Lung (tissue), 12 donors: ENCODE data around the gene CERK. TPM values are rescaled to one million over a fixed set of nuclear protein-coding genes. Genes with fewer than 3 reads are reported as not detected.
A peak's percentile ranks its signal among the peaks of the same experiment; 100 is the strongest.

Source experiments
- ATAC-seq: fragments of 200-7000 bp; cut with Tn5 transposase; one replicate; pipeline ENCODE4 v1.9.1; 2020; ENCODE audit warnings: moderate number of reproducible peaks; ENCODE audit not compliant: insufficient read depth, low FRiP score
- DNase-seq, 3 donors: peaks; one replicate each; pipeline ENCODE4 v3.0.0-alpha.2; 2013 to 2017
- H3K27ac ChIP-seq, 2 donors: one replicate each; pipeline ENCODE4 v1.5.1; 2013; ENCODE audit warnings: mild to moderate bottlenecking in 2 of 2, moderate library complexity in 2 of 2, control low read depth in 1 of 2, inconsistent platforms in 1 of 2, low read depth in 1 of 2, low read length in 1 of 2
- H3K27me3 ChIP-seq, 3 donors: one replicate each; pipeline ENCODE4 v1.5.1; 2013; ENCODE audit warnings: low read length in 2 of 3; ENCODE audit not compliant: control insufficient read depth in 3 of 3, insufficient read depth in 3 of 3
- H3K36me3 ChIP-seq, 4 donors: one replicate each; pipeline ENCODE4 v1.5.1; 2013; ENCODE audit warnings: low read length in 4 of 4, mild to moderate bottlenecking in 1 of 4, moderate library complexity in 1 of 4; ENCODE audit not compliant: control insufficient read depth in 4 of 4, insufficient read depth in 4 of 4
- H3K4me1 ChIP-seq, 5 donors: one replicate each; pipeline ENCODE4 v1.5.1; 2013; ENCODE audit warnings: low read length in 5 of 5, mild to moderate bottlenecking in 2 of 5, moderate library complexity in 1 of 5; ENCODE audit not compliant: control insufficient read depth in 5 of 5, insufficient read depth in 5 of 5
- H3K4me3 ChIP-seq: one replicate; pipeline ENCODE4 v1.5.1; 2013; ENCODE audit warnings: mild to moderate bottlenecking, control low read depth, moderate library complexity
- H3K9ac ChIP-seq, 2 donors: one replicate each; pipeline ENCODE4 v1.5.1; 2013; ENCODE audit warnings: low read length in 2 of 2, control low read depth in 1 of 2; ENCODE audit not compliant: insufficient read depth in 1 of 2
- H3K9me3 ChIP-seq, 4 donors: one replicate each; pipeline ENCODE4 v1.5.1; 2013; ENCODE audit warnings: low read length in 3 of 4, mild to moderate bottlenecking in 1 of 4, moderate library complexity in 1 of 4; ENCODE audit not compliant: control insufficient read depth in 4 of 4, insufficient read depth in 3 of 4
- CTCF ChIP-seq: IDR thresholded peaks from 2 replicates; pipeline ENCODE4 v1.5.1; 2012; ENCODE audit warnings: mild to moderate bottlenecking; ENCODE audit errors: control extremely low read depth, extremely low read depth
- WGBS, 2 donors: extraction: QIAGEN DNeasy Blood & Tissue Kit; methylation state at CpG; one replicate each; pipeline ENCODE4 v1.1.7; 2013; 5-methylcytosine and 5-hydroxymethylcytosine counted together
- polyA plus RNA-seq, 2 donors: library from polyadenylated mRNA; stranded (reverse); fragments of 200-250 nt; gene quantifications; one replicate each; pipeline ENCODE4 v1.2.1, GENCODE V29; 2013
- total RNA-seq, 2 donors: library from RNA; depleted of rRNA in 1 of 2; stranded (reverse); fragments of >200 nt in 1 of 2; gene quantifications; one replicate each; pipeline ENCODE4 v1.2.1, GENCODE V29; 2014 to 2021
- donor health status: control.
- donor health status: control.
- donor health status: Bipolar disorder and iron deficiency.
- donor health status: healthy.
- donor health status: DM: yes; HTN: yes; CAD: no.

The CERK gene
- total and polyA plus RNA-seq, 4 donors = 12.1 to 36.2 (median 31.7) TPM

DNA sequence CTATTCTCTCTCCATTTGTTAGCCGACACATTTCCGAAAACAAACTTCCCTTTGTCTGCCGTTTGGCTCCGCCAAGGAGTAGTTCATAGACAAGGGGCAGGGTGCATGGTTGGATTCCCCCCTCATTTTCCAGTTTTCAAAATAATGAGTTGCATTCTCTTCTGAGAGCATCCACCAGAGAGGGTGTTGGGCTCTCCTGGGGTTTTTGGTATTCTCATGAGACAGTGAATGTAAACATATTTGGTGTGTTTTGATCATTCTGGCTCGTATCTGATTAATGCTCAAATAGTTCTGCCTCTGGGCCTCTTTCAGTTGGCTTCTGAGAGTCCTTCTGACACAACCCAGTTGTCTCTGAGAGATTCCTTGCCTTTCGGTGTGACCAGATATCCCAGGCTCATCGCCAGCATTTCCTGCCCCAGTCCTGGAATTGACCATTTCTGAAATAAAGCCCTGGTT is 96.2 kb downstream of the CERK start:
- H3K4me3 ChIP-seq = no peak overlapping the region
- no peak for TF ChIP-seq CTCF
- H3K9me3 ChIP-seq = peaks cover 0 to 3% (median 0%) of the 10 kb centered on the region in 4 donors
- peaks cover 0 to 10% (median 2%) of the 10 kb centered on the region in 4 donors for H3K36me3 ChIP-seq
- no peaks in the 10 kb centered on the region for H3K27me3 ChIP-seq
- ATAC-seq = no peak
- H3K4me1 ChIP-seq = peaks cover 7 to 26% (median 16%) of the 10 kb centered on the region in 5 donors
- H3K9ac ChIP-seq = no peak overlapping the region
- WGBS, 2 donors = 85% methylated on average over 7 of the region's 7 CpGs
- DNase-seq = peak; percentile 48 to 75 (median 74)
- H3K27ac ChIP-seq = no peak overlapping the region

- DNase-seq = peak; percentile 68 to 79 (median 71)
- H3K9me3 ChIP-seq = peaks cover 0 to 3% (median 0%) of the 10 kb centered on the region in 4 donors
- no peak overlapping the region for H3K27ac ChIP-seq
- no peak for TF ChIP-seq CTCF
- 74 to 83% methylated on average over 24 of the region's 24 CpGs for WGBS, 2 donors
- H3K4me3 ChIP-seq = no peak overlapping the region
- H3K9ac ChIP-seq = no peak overlapping the region
- peaks cover 0 to 10% (median 2%) of the 10 kb centered on the region in 4 donors for H3K36me3 ChIP-seq
- H3K27me3 ChIP-seq = no peaks in the 10 kb centered on the region
- H3K4me1 ChIP-seq = peaks cover 3 to 26% (median 16%) of the 10 kb centered on the region in 5 donors
- ATAC-seq = no peak
Observed at GRCh38 chr22:46640293-46641055, 97.6 kb downstream of the CERK start.

- peaks cover 7 to 26% (median 16%) of the 10 kb centered on the region in 5 donors for H3K4me1 ChIP-seq
- peaks cover 0 to 10% (median 2%) of the 10 kb centered on the region in 4 donors for H3K36me3 ChIP-seq
- no peak for ATAC-seq
- no peak overlapping the region for H3K4me3 ChIP-seq
- WGBS, 2 donors = 95 to 96% methylated on average over 11 of the region's 11 CpGs
- no peaks in the 10 kb centered on the region for H3K27me3 ChIP-seq
- no peak overlapping the region for H3K9ac ChIP-seq
- DNase-seq = no peak
- H3K9me3 ChIP-seq = peaks cover 0 to 3% (median 0%) of the 10 kb centered on the region in 4 donors
- no peak for TF ChIP-seq CTCF
- no peak overlapping the region for H3K27ac ChIP-seq
Observed at GRCh38 chr22:46639843-46640242, 98.2 kb downstream of the CERK start.
